Lung (tissue), 12 donors: ENCODE results near the gene IQSEC1. TPM values are rescaled to one million over a fixed set of nuclear protein-coding genes. Genes with fewer than 3 reads are reported as not detected.
A peak's percentile ranks its signal among the peaks of the same experiment; 100 is the strongest.

Experiments used
- ATAC-seq: fragments of 200-7000 bp; cut with Tn5 transposase; one replicate; pipeline ENCODE4 v1.9.1; 2020; ENCODE audit warnings: moderate number of reproducible peaks; ENCODE audit not compliant: insufficient read depth, low FRiP score
- DNase-seq, 3 donors: peaks; one replicate each; pipeline ENCODE4 v3.0.0-alpha.2; 2013 to 2017
- H3K27ac ChIP-seq, 2 donors: one replicate each; pipeline ENCODE4 v1.5.1; 2013; ENCODE audit warnings: mild to moderate bottlenecking in 2 of 2, moderate library complexity in 2 of 2, control low read depth in 1 of 2, inconsistent platforms in 1 of 2, low read depth in 1 of 2, low read length in 1 of 2
- H3K27me3 ChIP-seq, 3 donors: one replicate each; pipeline ENCODE4 v1.5.1; 2013; ENCODE audit warnings: low read length in 2 of 3; ENCODE audit not compliant: control insufficient read depth in 3 of 3, insufficient read depth in 3 of 3
- H3K36me3 ChIP-seq, 4 donors: one replicate each; pipeline ENCODE4 v1.5.1; 2013; ENCODE audit warnings: low read length in 4 of 4, mild to moderate bottlenecking in 1 of 4, moderate library complexity in 1 of 4; ENCODE audit not compliant: control insufficient read depth in 4 of 4, insufficient read depth in 4 of 4
- H3K4me1 ChIP-seq, 5 donors: one replicate each; pipeline ENCODE4 v1.5.1; 2013; ENCODE audit warnings: low read length in 5 of 5, mild to moderate bottlenecking in 2 of 5, moderate library complexity in 1 of 5; ENCODE audit not compliant: control insufficient read depth in 5 of 5, insufficient read depth in 5 of 5
- H3K4me3 ChIP-seq: one replicate; pipeline ENCODE4 v1.5.1; 2013; ENCODE audit warnings: mild to moderate bottlenecking, control low read depth, moderate library complexity
- H3K9ac ChIP-seq, 2 donors: one replicate each; pipeline ENCODE4 v1.5.1; 2013; ENCODE audit warnings: low read length in 2 of 2, control low read depth in 1 of 2; ENCODE audit not compliant: insufficient read depth in 1 of 2
- H3K9me3 ChIP-seq, 4 donors: one replicate each; pipeline ENCODE4 v1.5.1; 2013; ENCODE audit warnings: low read length in 3 of 4, mild to moderate bottlenecking in 1 of 4, moderate library complexity in 1 of 4; ENCODE audit not compliant: control insufficient read depth in 4 of 4, insufficient read depth in 3 of 4
- CTCF ChIP-seq: IDR thresholded peaks from 2 replicates; pipeline ENCODE4 v1.5.1; 2012; ENCODE audit warnings: mild to moderate bottlenecking; ENCODE audit errors: control extremely low read depth, extremely low read depth
- WGBS, 2 donors: extraction: QIAGEN DNeasy Blood & Tissue Kit; methylation state at CpG; one replicate each; pipeline ENCODE4 v1.1.7; 2013; 5-methylcytosine and 5-hydroxymethylcytosine counted together
- polyA plus RNA-seq, 2 donors: library from polyadenylated mRNA; stranded (reverse); fragments of 200-250 nt; gene quantifications; one replicate each; pipeline ENCODE4 v1.2.1, GENCODE V29; 2013
- total RNA-seq, 2 donors: library from RNA; depleted of rRNA in 1 of 2; stranded (reverse); fragments of >200 nt in 1 of 2; gene quantifications; one replicate each; pipeline ENCODE4 v1.2.1, GENCODE V29; 2014 to 2021
- donor health status: control.
- donor health status: control.
- donor health status: Bipolar disorder and iron deficiency.
- donor health status: healthy.
- donor health status: DM: yes; HTN: yes; CAD: no.

IQSEC1 gene
- total and polyA plus RNA-seq, 4 donors, result 13.9 to 69.1 (median 31.1) TPM

DNA sequence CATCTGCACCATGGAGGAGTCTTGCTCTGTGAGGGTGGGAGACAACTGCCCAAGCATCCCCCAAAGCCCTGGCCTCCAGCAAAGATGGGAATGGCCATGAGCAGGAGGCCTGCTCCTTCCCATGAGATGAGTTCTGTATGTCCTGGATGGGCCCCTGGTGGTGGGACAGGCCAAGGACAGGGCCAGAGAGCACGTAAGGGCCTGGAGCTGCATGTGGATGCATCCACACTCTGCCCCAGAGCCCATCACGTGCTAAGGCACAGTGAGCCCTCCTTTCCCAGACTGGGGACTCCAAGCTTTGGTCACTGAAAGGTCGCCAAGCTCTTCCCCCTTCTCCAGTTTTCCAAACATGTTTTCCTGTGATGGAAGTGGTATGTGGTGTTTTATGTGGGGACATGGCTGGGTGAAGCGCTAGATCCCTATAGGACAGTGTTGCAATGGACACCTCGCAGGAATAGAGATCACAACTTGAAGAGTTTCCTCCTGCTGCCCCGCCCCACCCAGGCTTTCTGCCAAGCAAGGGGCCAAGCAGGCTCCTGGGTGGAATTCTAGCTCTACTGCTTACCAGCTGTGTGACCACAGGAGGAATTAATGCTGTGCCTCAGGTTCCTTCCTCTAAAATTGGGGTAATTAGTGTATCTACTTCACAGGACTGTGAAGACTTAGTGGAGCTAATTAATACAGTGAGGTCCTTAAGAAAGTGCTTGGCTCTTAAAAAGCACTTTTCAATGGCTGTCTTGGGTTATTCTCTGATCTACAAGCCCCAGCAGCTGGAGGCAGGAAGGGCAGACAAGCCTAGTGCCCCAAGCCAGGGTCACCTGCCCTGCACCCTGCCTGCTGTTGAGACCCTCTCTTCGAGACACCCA lies 125.5 kb downstream of the IQSEC1 start:
- WGBS, 2 donors, result 44 to 52% methylated on average over 7 of the region's 7 CpGs
- peaks cover 0 to 4% (median 0%) of the 10 kb centered on the region in 4 donors for H3K36me3 ChIP-seq
- peaks cover 8 to 51% (median 27%) of the 10 kb centered on the region in 5 donors for H3K4me1 ChIP-seq
- no peak overlapping the region for H3K4me3 ChIP-seq
- H3K27me3 ChIP-seq, result no peaks in the 10 kb centered on the region
- TF ChIP-seq CTCF, result no peak
- ATAC-seq (no peak), DNase-seq (peak; percentile 56 to 69 (median 63))
- no peak overlapping the region for H3K9ac ChIP-seq
- no peak overlapping the region for H3K27ac ChIP-seq
- no peaks in the 10 kb centered on the region for H3K9me3 ChIP-seq

- 84 to 89% methylated on average over 8 of the region's 8 CpGs for WGBS, 2 donors
- Histone ChIP-seq H3K4me3 (no peak overlapping the region), H3K9ac (no peak overlapping the region), H3K27me3 (no peaks in the 10 kb centered on the region), H3K36me3 (peaks cover 0 to 5% (median 3%) of the 10 kb centered on the region in 4 donors), H3K9me3 (peaks cover 0 to 2% (median 0%) of the 10 kb centered on the region in 4 donors), H3K27ac (no peak overlapping the region), H3K4me1 (peaks cover 8 to 48% (median 27%) of the 10 kb centered on the region in 5 donors)
- TF ChIP-seq CTCF, result no peak
- no peak for ATAC-seq
- no peak for DNase-seq
These were observed 126.4 kb downstream of the IQSEC1 start for GRCh38 chr3:12946649-12947316.

DNA sequence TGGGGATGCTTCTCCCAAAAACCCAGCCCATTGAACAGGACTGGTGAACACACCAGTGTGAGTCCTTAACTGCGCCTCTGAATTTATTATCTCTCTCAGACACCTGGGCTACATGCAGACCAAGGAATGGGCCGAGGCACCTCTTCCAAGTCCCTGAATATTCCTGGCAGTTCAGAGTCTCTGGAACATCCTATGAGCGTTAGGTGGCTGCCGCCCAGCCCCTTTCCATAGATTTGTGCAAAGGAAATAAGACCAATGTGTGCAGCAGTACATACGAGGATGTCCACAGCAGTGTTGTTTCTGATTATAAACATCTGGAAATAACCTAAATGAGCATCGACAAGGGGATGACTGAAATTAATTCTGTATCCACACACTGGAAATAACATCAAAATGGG lies 127.0 kb downstream of the IQSEC1 start:
- peak in 2 of 3 donors; percentile 39 to 50 for DNase-seq
- Histone ChIP-seq H3K27me3 (no peaks in the 10 kb centered on the region), H3K9me3 (peaks cover 0 to 2% (median 0%) of the 10 kb centered on the region in 4 donors), H3K36me3 (peaks cover 0 to 11% (median 5%) of the 10 kb centered on the region in 4 donors), H3K4me1 (peaks cover 8 to 48% (median 27%) of the 10 kb centered on the region in 5 donors), H3K9ac (no peak overlapping the region), H3K4me3 (no peak overlapping the region), H3K27ac (no peak overlapping the region)
- no peak for TF ChIP-seq CTCF
- ATAC-seq, result no peak
- WGBS, 2 donors, result 79 to 82% methylated on average over 6 of the region's 6 CpGs
